ENCODE data around the gene ANP32E.

- TF ChIP-seq, protein P1, sequence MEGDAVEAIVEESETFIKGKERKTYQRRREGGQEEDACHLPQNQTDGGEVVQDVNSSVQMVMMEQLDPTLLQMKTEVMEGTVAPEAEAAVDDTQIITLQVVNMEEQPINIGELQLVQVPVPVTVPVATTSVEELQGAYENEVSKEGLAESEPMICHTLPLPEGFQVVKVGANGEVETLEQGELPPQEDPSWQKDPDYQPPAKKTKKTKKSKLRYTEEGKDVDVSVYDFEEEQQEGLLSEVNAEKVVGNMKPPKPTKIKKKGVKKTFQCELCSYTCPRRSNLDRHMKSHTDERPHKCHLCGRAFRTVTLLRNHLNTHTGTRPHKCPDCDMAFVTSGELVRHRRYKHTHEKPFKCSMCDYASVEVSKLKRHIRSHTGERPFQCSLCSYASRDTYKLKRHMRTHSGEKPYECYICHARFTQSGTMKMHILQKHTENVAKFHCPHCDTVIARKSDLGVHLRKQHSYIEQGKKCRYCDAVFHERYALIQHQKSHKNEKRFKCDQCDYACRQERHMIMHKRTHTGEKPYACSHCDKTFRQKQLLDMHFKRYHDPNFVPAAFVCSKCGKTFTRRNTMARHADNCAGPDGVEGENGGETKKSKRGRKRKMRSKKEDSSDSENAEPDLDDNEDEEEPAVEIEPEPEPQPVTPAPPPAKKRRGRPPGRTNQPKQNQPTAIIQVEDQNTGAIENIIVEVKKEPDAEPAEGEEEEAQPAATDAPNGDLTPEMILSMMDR (IDR thresholded peaks at IDR 0.05), result no peak
- TF ChIP-seq POLR2A (IDR thresholded peaks at IDR 0.05), result no peak
Observed at GRCh38 chr1:150180474-150180873, 55.4 kb downstream of the ANP32E start.
